Neural cell (in vitro differentiated cells): ENCODE measurements around the gene ASIC1. TPM values are rescaled to one million over a fixed set of nuclear protein-coding genes. Genes with fewer than 3 reads are reported as not detected.

ENCODE experiments used
- H2AFZ ChIP-seq: fragments of 200-600, 300-800 bp; sonication (generic), shearing (Covaris generic); 2 replicates; pipeline ENCODE4 v1.6.0; 2014; ENCODE audit warnings: low read depth, mild to moderate bottlenecking, antibody characterized with exemption, low read length, moderate library complexity
- H3F3A ChIP-seq: fragments of 200-600 bp; shearing (Covaris generic); 2 replicates; pipeline ENCODE4 v1.6.1; 2016; ENCODE audit warnings: mild to moderate bottlenecking, moderate library complexity, mixed read lengths, antibody characterized with exemption, low read length; ENCODE audit not compliant: insufficient read depth, poor library complexity, severe bottlenecking
- H3K27ac ChIP-seq: fragments of 200-600, 300-800 bp; sonication (generic), shearing (Covaris generic); 2 replicates; pipeline ENCODE4 v1.5.1; 2014; ENCODE audit warnings: mild to moderate bottlenecking, low read length, moderate library complexity
- H3K27me3 ChIP-seq: fragments of 300-800, 200-600 bp; sonication (generic), shearing (Covaris generic); 2 replicates; pipeline ENCODE4 v1.6.0; 2014; ENCODE audit warnings: mild to moderate bottlenecking, low read depth, low read length, moderate library complexity; ENCODE audit not compliant: insufficient read depth
- H3K36me3 ChIP-seq: fragments of 300-800, 200-600 bp; sonication (generic), shearing (Covaris generic); 2 replicates; pipeline ENCODE4 v1.5.1; 2014; ENCODE audit warnings: mild to moderate bottlenecking, antibody characterized with exemption, low read length, moderate library complexity; ENCODE audit not compliant: insufficient read depth
- H3K4me2 ChIP-seq: fragments of 300-800, 200-600 bp; sonication (generic), shearing (Covaris generic); 2 replicates; pipeline ENCODE4 v1.6.0; 2014; ENCODE audit warnings: mild to moderate bottlenecking, low read length
- H3K4me3 ChIP-seq: fragments of 300-800, 200-600 bp; sonication (generic), shearing (Covaris generic); 2 replicates; pipeline ENCODE4 v1.5.1; 2014; ENCODE audit warnings: mild to moderate bottlenecking, low read length, moderate library complexity
- H3K79me2 ChIP-seq: fragments of 200-600 bp; shearing (Covaris generic); replicated peaks from 2 replicates; pipeline ENCODE4 v1.6.0; 2014; ENCODE audit warnings: mild to moderate bottlenecking, low read length, moderate library complexity; ENCODE audit not compliant: insufficient read depth
- H3K9ac ChIP-seq: fragments of 300-800, 200-600 bp; sonication (generic), shearing (Covaris generic); 2 replicates; pipeline ENCODE4 v1.6.1; 2016; ENCODE audit warnings: mild to moderate bottlenecking, low read length, mixed read lengths
- H3K9me2 ChIP-seq: fragments of 200-600 bp; shearing (Covaris generic); 2 replicates; pipeline ENCODE4 v1.6.1; 2016; ENCODE audit warnings: mild to moderate bottlenecking, low read length, mixed read lengths; ENCODE audit not compliant: insufficient read depth
- H3K9me3 ChIP-seq: fragments of 200-600, 300-800 bp; sonication (generic), shearing (Covaris generic); 2 replicates; pipeline ENCODE4 v1.6.1; 2016; ENCODE audit warnings: mild to moderate bottlenecking, mixed run types, low read length, moderate library complexity, mixed read lengths
- H4K20me1 ChIP-seq: fragments of 200-600 bp; shearing (Covaris generic); 2 replicates; pipeline ENCODE4 v1.6.1; 2016; ENCODE audit warnings: mild to moderate bottlenecking, mixed run types; ENCODE audit not compliant: insufficient read depth
- EP300 ChIP-seq: fragments of 450-650 bp; conservative IDR thresholded peaks from 2 replicates; pipeline ENCODE4 v1.6.1; 2014; ENCODE audit warnings: antibody characterized with exemption, mild to moderate bottlenecking, moderate library complexity; ENCODE audit not compliant: poor library complexity, severe bottlenecking
- EZH2 ChIP-seq: fragments of 200-600, 300-800 bp; shearing (Covaris generic), sonication (generic); IDR thresholded peaks from 2 replicates; pipeline ENCODE4 v1.6.1; 2014; ENCODE audit warnings: antibody characterized with exemption, low read length, borderline replicate concordance, mild to moderate bottlenecking; ENCODE audit not compliant: insufficient read depth, poor library complexity, severe bottlenecking
- MXI1 ChIP-seq: fragments of 450-650 bp; conservative IDR thresholded peaks from 2 replicates; pipeline ENCODE4 v1.6.1; 2014; ENCODE audit warnings: antibody characterized with exemption, mild to moderate bottlenecking; ENCODE audit not compliant: poor library complexity, severe bottlenecking
- POLR2AphosphoS5 ChIP-seq: IDR thresholded peaks from 2 replicates; pipeline ENCODE4 v1.6.1; 2012
- RAD21 ChIP-seq: fragments of 450-650 bp; conservative IDR thresholded peaks from 2 replicates; pipeline ENCODE4 v1.6.1; 2014; ENCODE audit warnings: antibody characterized with exemption, mild to moderate bottlenecking, moderate library complexity
- SMC3 ChIP-seq: fragments of 450-650 bp; conservative IDR thresholded peaks from 2 replicates; pipeline ENCODE4 v1.6.1; 2014; ENCODE audit warnings: antibody characterized with exemption, mild to moderate bottlenecking, moderate library complexity; ENCODE audit not compliant: poor library complexity
- TAF1 ChIP-seq: IDR thresholded peaks from 2 replicates; pipeline ENCODE4 v1.6.1; 2012; ENCODE audit warnings: low read depth
- polyA plus RNA-seq: library from polyadenylated mRNA; depleted of rRNA; stranded (reverse); fragments of >200 nt; gene quantifications from 2 replicates; pipeline ENCODE4 v1.2.3, GENCODE V29; 2014
- TF ChIP-seq, protein P1 (sequence below): IDR thresholded peaks from 2 replicates; pipeline ENCODE4 v1.6.1; 2012; ENCODE audit warnings: borderline replicate concordance
- TF ChIP-seq, protein P2 (sequence below): fragments of 450-650 bp; IDR thresholded peaks from 2 replicates; pipeline ENCODE4 v1.5.1; 2014; ENCODE audit warnings: antibody characterized with exemption, mild to moderate bottlenecking, moderate library complexity; ENCODE audit not compliant: poor library complexity, severe bottlenecking

The ASIC1 gene
- polyA plus RNA-seq, 1 donor from 2014 or later, result 8.0 TPM

GRCh38 chr12:50084775-50085614 lies 27.6 kb downstream of the ASIC1 start, which contains the start of gene SMARCD1:
TSS of gene SMARCD1 (plus strand) at chr12:50085342. CDS start at chr12:50085370, 28 bp downstream.
- Histone ChIP-seq H3K4me2 (peak within 1 kb of the TSS; percentile 71), H3K9me2 (no peaks in the 10 kb centered on the region), H3K79me2 (peaks cover 15% of the 10 kb centered on the region), H3K36me3 (no peaks in the 10 kb centered on the region), H4K20me1 (no peaks in the 10 kb centered on the region), H3K9ac (peak within 1 kb of the TSS; percentile 91), H3K4me3 (peak within 1 kb of the TSS; percentile 90), H3K27ac (peak within 1 kb of the TSS; percentile 90), H2AFZ (peak within 1 kb of the TSS; percentile 69), H3F3A (peaks cover 4% of the 10 kb centered on the region), H3K27me3 (no peaks in the 10 kb centered on the region), H3K9me3 (no peaks in the 10 kb centered on the region)
- peak; percentile 77 for TF ChIP-seq TAF1
- TF ChIP-seq, protein P1, sequence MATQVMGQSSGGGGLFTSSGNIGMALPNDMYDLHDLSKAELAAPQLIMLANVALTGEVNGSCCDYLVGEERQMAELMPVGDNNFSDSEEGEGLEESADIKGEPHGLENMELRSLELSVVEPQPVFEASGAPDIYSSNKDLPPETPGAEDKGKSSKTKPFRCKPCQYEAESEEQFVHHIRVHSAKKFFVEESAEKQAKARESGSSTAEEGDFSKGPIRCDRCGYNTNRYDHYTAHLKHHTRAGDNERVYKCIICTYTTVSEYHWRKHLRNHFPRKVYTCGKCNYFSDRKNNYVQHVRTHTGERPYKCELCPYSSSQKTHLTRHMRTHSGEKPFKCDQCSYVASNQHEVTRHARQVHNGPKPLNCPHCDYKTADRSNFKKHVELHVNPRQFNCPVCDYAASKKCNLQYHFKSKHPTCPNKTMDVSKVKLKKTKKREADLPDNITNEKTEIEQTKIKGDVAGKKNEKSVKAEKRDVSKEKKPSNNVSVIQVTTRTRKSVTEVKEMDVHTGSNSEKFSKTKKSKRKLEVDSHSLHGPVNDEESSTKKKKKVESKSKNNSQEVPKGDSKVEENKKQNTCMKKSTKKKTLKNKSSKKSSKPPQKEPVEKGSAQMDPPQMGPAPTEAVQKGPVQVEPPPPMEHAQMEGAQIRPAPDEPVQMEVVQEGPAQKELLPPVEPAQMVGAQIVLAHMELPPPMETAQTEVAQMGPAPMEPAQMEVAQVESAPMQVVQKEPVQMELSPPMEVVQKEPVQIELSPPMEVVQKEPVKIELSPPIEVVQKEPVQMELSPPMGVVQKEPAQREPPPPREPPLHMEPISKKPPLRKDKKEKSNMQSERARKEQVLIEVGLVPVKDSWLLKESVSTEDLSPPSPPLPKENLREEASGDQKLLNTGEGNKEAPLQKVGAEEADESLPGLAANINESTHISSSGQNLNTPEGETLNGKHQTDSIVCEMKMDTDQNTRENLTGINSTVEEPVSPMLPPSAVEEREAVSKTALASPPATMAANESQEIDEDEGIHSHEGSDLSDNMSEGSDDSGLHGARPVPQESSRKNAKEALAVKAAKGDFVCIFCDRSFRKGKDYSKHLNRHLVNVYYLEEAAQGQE, result peak; percentile 72
- TF ChIP-seq SMC3, result peak; percentile 44
- TF ChIP-seq MXI1, result peak; percentile 70
- TF ChIP-seq EZH2, result no peak
- TF ChIP-seq, protein P2, sequence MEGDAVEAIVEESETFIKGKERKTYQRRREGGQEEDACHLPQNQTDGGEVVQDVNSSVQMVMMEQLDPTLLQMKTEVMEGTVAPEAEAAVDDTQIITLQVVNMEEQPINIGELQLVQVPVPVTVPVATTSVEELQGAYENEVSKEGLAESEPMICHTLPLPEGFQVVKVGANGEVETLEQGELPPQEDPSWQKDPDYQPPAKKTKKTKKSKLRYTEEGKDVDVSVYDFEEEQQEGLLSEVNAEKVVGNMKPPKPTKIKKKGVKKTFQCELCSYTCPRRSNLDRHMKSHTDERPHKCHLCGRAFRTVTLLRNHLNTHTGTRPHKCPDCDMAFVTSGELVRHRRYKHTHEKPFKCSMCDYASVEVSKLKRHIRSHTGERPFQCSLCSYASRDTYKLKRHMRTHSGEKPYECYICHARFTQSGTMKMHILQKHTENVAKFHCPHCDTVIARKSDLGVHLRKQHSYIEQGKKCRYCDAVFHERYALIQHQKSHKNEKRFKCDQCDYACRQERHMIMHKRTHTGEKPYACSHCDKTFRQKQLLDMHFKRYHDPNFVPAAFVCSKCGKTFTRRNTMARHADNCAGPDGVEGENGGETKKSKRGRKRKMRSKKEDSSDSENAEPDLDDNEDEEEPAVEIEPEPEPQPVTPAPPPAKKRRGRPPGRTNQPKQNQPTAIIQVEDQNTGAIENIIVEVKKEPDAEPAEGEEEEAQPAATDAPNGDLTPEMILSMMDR, result peak; percentile 88
- TF ChIP-seq POLR2AphosphoS5, result peak; percentile 89
- TF ChIP-seq EP300, result no peak
- peak; percentile 25 for TF ChIP-seq RAD21

- TF ChIP-seq MXI1, result no peak
- TF ChIP-seq, protein P2, result no peak
- no peak for TF ChIP-seq RAD21
- TF ChIP-seq POLR2AphosphoS5, result no peak
- H3K27me3 ChIP-seq, result no peaks in the 10 kb centered on the region
- H3K79me2 ChIP-seq, result peaks cover 15% of the 10 kb centered on the region
- peak overlapping the region; percentile 71 for H3K4me2 ChIP-seq
- H3K27ac ChIP-seq, result peak overlapping the region; percentile 90
- H3F3A ChIP-seq, result peaks cover 4% of the 10 kb centered on the region
- H3K36me3 ChIP-seq, result peaks cover 3% of the 10 kb centered on the region
- peak overlapping the region; percentile 69 for H2AFZ ChIP-seq
- no peaks in the 10 kb centered on the region for H4K20me1 ChIP-seq
- no peaks in the 10 kb centered on the region for H3K9me3 ChIP-seq
- H3K9ac ChIP-seq, result peak overlapping the region; percentile 91
- H3K4me3 ChIP-seq, result peak overlapping the region; percentile 90
- H3K9me2 ChIP-seq, result no peaks in the 10 kb centered on the region
Observed at GRCh38 chr12:50085615-50086072, 28.2 kb downstream of the ASIC1 start.
